Stomach smooth muscle (tissue), 2 donors: ENCODE results near the gene ST6GAL1.
"Not testable (repeated sequence)": the region's sequence is repeated elsewhere in the genome, so short reads cannot be mapped to it uniquely, and the experiment has no call there.

ENCODE experiments used
- H3K27ac ChIP-seq: one replicate; pipeline ENCODE4 v1.7.0; 2013; ENCODE audit warnings: mild to moderate bottlenecking, low read length, inconsistent platforms
- H3K27me3 ChIP-seq, 2 donors: one replicate each; pipeline ENCODE4 v1.7.0; 2013; ENCODE audit warnings: low read length in 2 of 2; ENCODE audit not compliant: insufficient read depth in 2 of 2, control insufficient read depth in 1 of 2
- H3K36me3 ChIP-seq, 2 donors: one replicate each; pipeline ENCODE4 v1.7.0; 2013; ENCODE audit warnings: low read length in 2 of 2; ENCODE audit not compliant: control insufficient read depth in 2 of 2, insufficient read depth in 2 of 2
- H3K4me1 ChIP-seq: one replicate; pipeline ENCODE4 v1.7.0; 2013; ENCODE audit warnings: low read length; ENCODE audit not compliant: control insufficient read depth, insufficient read depth
- H3K4me3 ChIP-seq, 2 donors: one replicate each; pipeline ENCODE4 v1.7.0; 2013; ENCODE audit warnings: low read length in 2 of 2
- H3K9ac ChIP-seq, 2 donors: one replicate each; pipeline ENCODE4 v1.7.0; 2013; ENCODE audit warnings: low read length in 2 of 2, mild to moderate bottlenecking in 1 of 2
- H3K9me3 ChIP-seq, 2 donors: one replicate each; pipeline ENCODE4 v1.7.0; 2013; ENCODE audit warnings: low read length in 2 of 2; ENCODE audit not compliant: control insufficient read depth in 2 of 2
- donor health status: healthy.
- donor health status: Pancreatic carcinoma.

ST6GAL1 gene

DNA sequence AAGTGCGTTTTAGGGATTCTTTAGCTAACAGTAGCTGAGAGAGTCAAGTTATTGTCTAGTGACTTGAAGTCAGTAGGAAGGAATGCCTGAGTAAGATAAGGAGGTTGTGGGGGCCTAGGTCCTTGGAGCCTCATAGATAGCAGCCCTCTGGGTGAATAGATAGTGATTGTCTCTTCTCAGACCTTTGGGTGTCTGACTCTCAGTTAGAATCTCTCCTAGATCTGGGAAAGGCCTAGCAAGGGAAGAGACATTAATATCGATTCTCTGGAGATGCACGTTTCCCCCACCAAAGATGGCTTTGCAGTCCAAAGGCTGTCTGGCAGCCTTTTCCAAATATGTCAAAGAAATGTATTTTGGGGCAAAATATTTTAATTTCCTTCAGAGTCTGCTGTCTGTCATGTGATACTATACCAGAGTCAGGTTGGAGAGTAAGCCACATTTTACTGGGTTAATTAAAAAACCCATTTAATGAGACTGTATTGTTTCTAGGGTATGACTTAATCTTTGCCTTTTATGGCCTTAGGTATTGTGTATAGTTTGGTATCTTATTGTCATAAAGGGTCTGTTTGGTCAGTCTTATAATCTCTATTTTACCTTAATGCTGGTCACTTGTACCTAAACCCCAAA, 92.2 kb downstream of the ST6GAL1 start:
- Histone ChIP-seq H3K27me3 (no peaks in the 10 kb centered on the region), H3K4me3 (no peak overlapping the region), H3K9ac (no peak overlapping the region), H3K27ac (no peak overlapping the region), H3K36me3 (no peaks in the 10 kb centered on the region), H3K4me1 (no peaks in the 10 kb centered on the region), H3K9me3 (no peaks in the 10 kb centered on the region)

GRCh38 chr3:187023340-187023739, 93.0 kb downstream of the ST6GAL1 start:
- H3K27me3 ChIP-seq, result not testable (repeated sequence)

GRCh38 chr3:187024536-187025226, 94.4 kb downstream of the ST6GAL1 start:
- Histone ChIP-seq H3K27me3 (no peaks in the 10 kb centered on the region), H3K9me3 (no peaks in the 10 kb centered on the region), H3K4me1 (no peaks in the 10 kb centered on the region), H3K27ac (no peak overlapping the region), H3K36me3 (no peaks in the 10 kb centered on the region), H3K4me3 (no peak overlapping the region), H3K9ac (no peak overlapping the region)

More at GRCh38 chr3:187023340-187023739, 93.0 kb downstream of the ST6GAL1 start:
- not testable (repeated sequence) for H3K4me1 ChIP-seq, H3K9ac ChIP-seq, H3K27ac ChIP-seq, H3K9me3 ChIP-seq, H3K4me3 ChIP-seq, H3K36me3 ChIP-seq

DNA sequence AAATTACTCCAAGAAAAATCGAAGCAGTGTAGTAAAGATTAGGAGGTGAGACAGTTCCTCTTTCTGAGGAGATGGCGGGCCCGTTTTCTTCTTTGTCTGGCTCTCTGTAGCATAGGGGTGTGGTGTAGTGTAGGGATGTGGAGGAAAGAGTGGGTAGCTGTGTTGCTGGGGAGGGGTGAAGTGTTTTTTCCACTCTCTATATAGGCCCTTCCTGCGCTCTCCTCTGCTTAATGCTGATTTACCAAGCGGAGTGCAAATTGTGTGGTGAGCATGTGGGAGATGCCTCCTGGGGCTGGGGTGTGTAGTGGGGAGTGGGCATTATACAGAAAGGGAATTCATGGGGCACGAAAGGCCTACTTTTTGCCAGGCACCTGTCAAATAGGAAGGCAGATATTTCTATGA, 94.9 kb downstream of the ST6GAL1 start:
- no peak overlapping the region for H3K27ac ChIP-seq
- H3K36me3 ChIP-seq, result no peaks in the 10 kb centered on the region
- H3K9ac ChIP-seq, result no peak overlapping the region
- H3K9me3 ChIP-seq, result no peaks in the 10 kb centered on the region
- H3K4me3 ChIP-seq, result no peak overlapping the region
- H3K27me3 ChIP-seq, result no peaks in the 10 kb centered on the region
- H3K4me1 ChIP-seq, result no peaks in the 10 kb centered on the region

GRCh38 chr3:187025656-187026316, 95.5 kb downstream of the ST6GAL1 start:
- no peaks in the 10 kb centered on the region for H3K27me3 ChIP-seq
- H3K4me3 ChIP-seq, result no peak overlapping the region
- no peak overlapping the region for H3K27ac ChIP-seq
- no peaks in the 10 kb centered on the region for H3K9me3 ChIP-seq
- no peaks in the 10 kb centered on the region for H3K4me1 ChIP-seq
- H3K9ac ChIP-seq, result no peak overlapping the region
- H3K36me3 ChIP-seq, result no peaks in the 10 kb centered on the region

DNA sequence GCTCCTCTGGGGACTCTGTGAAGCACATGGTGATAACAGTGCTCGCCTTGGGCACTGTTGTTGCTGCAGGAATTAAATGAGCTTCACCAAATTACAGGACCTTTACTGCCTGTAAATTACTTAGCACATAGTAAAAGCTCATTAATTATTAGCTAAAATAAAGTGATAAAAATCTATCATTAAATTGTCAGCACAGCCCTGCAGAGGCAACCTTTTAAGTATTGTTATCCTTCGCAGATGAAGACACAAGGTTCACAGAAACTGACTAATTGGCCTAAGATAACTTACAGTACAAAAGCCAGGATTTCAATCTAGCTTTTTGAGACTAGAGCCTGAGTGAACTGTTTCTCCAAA, 96.0 kb downstream of the ST6GAL1 start:
- H3K9ac ChIP-seq, result no peak overlapping the region
- H3K4me3 ChIP-seq, result no peak overlapping the region

DNA sequence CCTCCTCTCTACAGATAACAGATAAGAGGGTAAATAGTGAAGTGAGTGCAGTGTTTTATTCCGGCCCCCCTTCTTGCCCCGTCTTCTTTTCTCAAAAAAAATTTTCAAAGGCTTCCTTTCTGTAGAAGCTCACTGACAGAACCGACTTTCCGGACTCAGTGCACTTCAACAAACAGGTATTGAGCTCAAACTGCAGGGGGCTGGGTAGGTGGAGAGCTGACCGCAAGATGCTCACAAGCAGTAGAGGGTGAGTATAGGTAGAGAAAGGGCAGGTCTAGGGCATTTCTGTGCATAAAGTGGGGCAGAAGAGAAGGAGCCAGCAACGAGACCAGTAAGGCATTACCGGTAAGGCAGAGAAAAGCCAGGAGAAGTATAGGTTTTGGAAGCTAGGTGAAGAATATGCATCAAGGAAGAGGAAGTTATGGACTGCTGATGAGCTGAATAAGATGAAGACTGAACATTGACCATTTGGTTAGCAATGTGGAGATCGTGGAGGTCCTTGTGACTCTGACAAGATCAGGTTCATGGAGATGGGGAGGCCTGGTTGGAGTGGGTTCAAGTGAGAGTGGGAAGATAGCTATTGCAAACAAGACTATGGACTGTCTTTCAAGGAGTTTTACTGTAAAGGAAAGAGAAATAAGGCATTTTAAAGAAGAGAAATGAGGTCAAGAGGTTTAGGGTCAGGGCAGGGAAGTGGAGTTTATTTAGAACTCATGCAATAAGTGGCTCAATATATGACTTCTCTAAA, 97.4 kb downstream of the ST6GAL1 start:
- Histone ChIP-seq H3K4me3 (no peak overlapping the region), H3K36me3 (no peaks in the 10 kb centered on the region), H3K9me3 (no peaks in the 10 kb centered on the region), H3K9ac (no peak overlapping the region), H3K27ac (no peak overlapping the region), H3K27me3 (no peaks in the 10 kb centered on the region), H3K4me1 (no peaks in the 10 kb centered on the region)

More for the DNA sequence above, 96.0 kb downstream of the ST6GAL1 start:
- H3K27me3 ChIP-seq, result no peaks in the 10 kb centered on the region
- H3K27ac ChIP-seq, result no peak overlapping the region
- H3K9me3 ChIP-seq, result no peaks in the 10 kb centered on the region
- no peaks in the 10 kb centered on the region for H3K36me3 ChIP-seq
- H3K4me1 ChIP-seq, result no peaks in the 10 kb centered on the region

DNA sequence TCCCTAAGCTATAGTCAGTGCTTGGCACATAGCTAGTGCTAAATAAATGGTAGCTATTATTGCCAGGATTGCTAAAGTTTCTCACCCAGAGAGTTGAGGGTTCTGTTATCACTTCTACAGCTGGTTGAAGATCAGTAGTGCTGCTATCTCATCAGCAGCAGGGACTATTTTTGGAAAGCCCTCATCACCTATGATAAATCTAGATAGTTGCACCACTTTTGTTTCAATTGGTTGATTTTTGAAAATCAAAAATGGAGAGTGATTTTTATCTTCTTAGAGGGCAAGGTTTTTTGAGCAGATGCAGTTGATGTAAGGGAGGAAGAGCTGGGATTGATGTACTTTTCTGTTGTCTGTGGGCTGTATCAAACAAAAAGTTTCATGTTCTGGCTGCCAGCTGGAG, 101.6 kb downstream of the ST6GAL1 start:
- Histone ChIP-seq H3K4me1 (no peaks in the 10 kb centered on the region), H3K27ac (no peak overlapping the region), H3K27me3 (no peaks in the 10 kb centered on the region), H3K36me3 (no peaks in the 10 kb centered on the region), H3K9ac (no peak overlapping the region), H3K9me3 (peaks cover 0 to 4% of the 10 kb centered on the region in 2 donors), H3K4me3 (no peak overlapping the region)

DNA sequence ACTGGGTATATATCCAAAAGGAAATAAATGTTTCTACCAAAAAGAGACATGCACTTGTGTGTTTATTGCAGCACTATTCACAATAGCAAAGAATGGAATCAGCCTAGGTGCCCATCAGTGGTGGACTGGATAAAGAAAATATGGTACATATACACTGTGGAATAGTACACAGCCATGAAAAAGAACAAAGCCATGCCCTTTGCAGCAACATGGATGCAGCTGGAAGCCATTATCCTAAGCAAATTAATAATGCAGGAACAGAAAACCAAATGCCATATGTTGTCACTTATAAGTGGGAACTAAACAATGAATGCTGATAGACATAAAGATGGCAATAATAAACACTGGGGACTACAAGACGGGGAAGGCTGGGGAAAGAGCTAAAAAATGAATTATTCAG, 106.1 kb downstream of the ST6GAL1 start:
- no peaks in the 10 kb centered on the region for H3K27me3 ChIP-seq
- H3K27ac ChIP-seq, result no peak overlapping the region
- H3K9me3 ChIP-seq, result peaks cover 0 to 4% of the 10 kb centered on the region in 2 donors
- no peak overlapping the region for H3K4me3 ChIP-seq
- no peak overlapping the region for H3K9ac ChIP-seq
- no peaks in the 10 kb centered on the region for H3K4me1 ChIP-seq
- H3K36me3 ChIP-seq, result no peaks in the 10 kb centered on the region

- no peaks in the 10 kb centered on the region for H3K27me3 ChIP-seq
- no peak overlapping the region for H3K4me3 ChIP-seq
- no peak overlapping the region for H3K27ac ChIP-seq
- H3K36me3 ChIP-seq, result no peaks in the 10 kb centered on the region
- H3K9ac ChIP-seq, result no peak overlapping the region
- no peaks in the 10 kb centered on the region for H3K4me1 ChIP-seq
- peaks cover 0 to 4% of the 10 kb centered on the region in 2 donors for H3K9me3 ChIP-seq
Measured at GRCh38 chr3:187039100-187039722, 108.9 kb downstream of the ST6GAL1 start.
